Peyer's patch (tissue), 4 donors: ENCODE results near the gene GAL3ST3. TPM values are rescaled to one million over a fixed set of nuclear protein-coding genes. Genes with fewer than 3 reads are reported as not detected.
"Not testable (repeated sequence)": the region's sequence is repeated elsewhere in the genome, so short reads cannot be mapped to it uniquely, and the experiment has no call there.

Experiments
- DNase-seq, 3 donors: peaks; one replicate each; pipeline ENCODE4 v3.0.0-alpha.2; 2017 to 2019
- H3K27ac ChIP-seq, 4 donors: fragments of 200-600 bp; sonication (generic); one replicate each; pipeline ENCODE4 v1.5.1; 2016 to 2019
- H3K27me3 ChIP-seq, 2 donors: fragments of 200-600 bp; sonication (generic); one replicate each; pipeline ENCODE4 v1.5.1; 2019
- H3K36me3 ChIP-seq, 3 donors: fragments of 200-600 bp; sonication (generic); one replicate each; pipeline ENCODE4 v1.5.1; 2016 to 2019
- H3K4me1 ChIP-seq, 4 donors: fragments of 200-600 bp; sonication (generic); one replicate each; pipeline ENCODE4 v1.5.1; 2016 to 2019
- H3K4me3 ChIP-seq, 4 donors: fragments of 200-600 bp; sonication (generic); 1 replicate in 3 of 4; 2 replicates in 1 of 4; pipeline ENCODE4 v1.5.1; 2016 to 2019; ENCODE audit warnings: mild to moderate bottlenecking in 1 of 4
- H3K9me3 ChIP-seq, 4 donors: fragments of 200-600 bp; sonication (generic); one replicate each; pipeline ENCODE4 v1.5.1; 2016 to 2019; ENCODE audit warnings: mild to moderate bottlenecking in 1 of 4
- POLR2A ChIP-seq, 2 donors: fragments of 450-650 bp; IDR thresholded peaks; one replicate each; pipeline ENCODE4 v1.5.1; 2017; ENCODE audit warnings: antibody characterized with exemption in 2 of 2, mild to moderate bottlenecking in 2 of 2, moderate library complexity in 2 of 2
- total RNA-seq, 4 donors: library from RNA; depleted of rRNA; stranded (reverse); fragments of >200 nt; gene quantifications; one replicate each; pipeline ENCODE4 v1.1.0, GENCODE V29; 2016
- TF ChIP-seq, protein P1 (sequence below), 6 experiments: fragments of 450-650 bp in 4 of 6; fragments of 200-600 bp in 2 of 6; sonication (generic) in 1 of 6; IDR thresholded peaks; one replicate each; pipeline ENCODE4 v1.5.1; 2017 to 2019; ENCODE audit warnings: antibody characterized with exemption in 6 of 6, mild to moderate bottlenecking in 3 of 6, moderate library complexity in 1 of 6

Gene GAL3ST3
- not detected for total RNA-seq

GRCh38 chr11:66048547-66049323, at the start of gene GAL3ST3:
Gene GAL3ST3 (minus strand): TSS chr11:66049161. CDS start chr11:66045415, 3,746 bp downstream.
- Histone ChIP-seq H3K27ac (no peak within 1 kb of the TSS), H3K9me3 (no peaks in the 10 kb centered on the region), H3K36me3 (no peaks in the 10 kb centered on the region), H3K4me3 (no peak within 1 kb of the TSS), H3K4me1 (peaks cover 0 to 17% (median 10%) of the 10 kb centered on the region in 4 donors), H3K27me3 (no peaks in the 10 kb centered on the region)
- no peak for TF ChIP-seq POLR2A (IDR thresholded peaks at IDR 0.05)
- TF ChIP-seq, protein P1, sequence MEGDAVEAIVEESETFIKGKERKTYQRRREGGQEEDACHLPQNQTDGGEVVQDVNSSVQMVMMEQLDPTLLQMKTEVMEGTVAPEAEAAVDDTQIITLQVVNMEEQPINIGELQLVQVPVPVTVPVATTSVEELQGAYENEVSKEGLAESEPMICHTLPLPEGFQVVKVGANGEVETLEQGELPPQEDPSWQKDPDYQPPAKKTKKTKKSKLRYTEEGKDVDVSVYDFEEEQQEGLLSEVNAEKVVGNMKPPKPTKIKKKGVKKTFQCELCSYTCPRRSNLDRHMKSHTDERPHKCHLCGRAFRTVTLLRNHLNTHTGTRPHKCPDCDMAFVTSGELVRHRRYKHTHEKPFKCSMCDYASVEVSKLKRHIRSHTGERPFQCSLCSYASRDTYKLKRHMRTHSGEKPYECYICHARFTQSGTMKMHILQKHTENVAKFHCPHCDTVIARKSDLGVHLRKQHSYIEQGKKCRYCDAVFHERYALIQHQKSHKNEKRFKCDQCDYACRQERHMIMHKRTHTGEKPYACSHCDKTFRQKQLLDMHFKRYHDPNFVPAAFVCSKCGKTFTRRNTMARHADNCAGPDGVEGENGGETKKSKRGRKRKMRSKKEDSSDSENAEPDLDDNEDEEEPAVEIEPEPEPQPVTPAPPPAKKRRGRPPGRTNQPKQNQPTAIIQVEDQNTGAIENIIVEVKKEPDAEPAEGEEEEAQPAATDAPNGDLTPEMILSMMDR (IDR thresholded peaks at IDR 0.05): no peak
- no peak for DNase-seq

- H3K36me3 ChIP-seq: not testable (repeated sequence)
Observed at GRCh38 chr11:66092125-66092524, 43.2 kb upstream of the GAL3ST3 start.

DNA sequence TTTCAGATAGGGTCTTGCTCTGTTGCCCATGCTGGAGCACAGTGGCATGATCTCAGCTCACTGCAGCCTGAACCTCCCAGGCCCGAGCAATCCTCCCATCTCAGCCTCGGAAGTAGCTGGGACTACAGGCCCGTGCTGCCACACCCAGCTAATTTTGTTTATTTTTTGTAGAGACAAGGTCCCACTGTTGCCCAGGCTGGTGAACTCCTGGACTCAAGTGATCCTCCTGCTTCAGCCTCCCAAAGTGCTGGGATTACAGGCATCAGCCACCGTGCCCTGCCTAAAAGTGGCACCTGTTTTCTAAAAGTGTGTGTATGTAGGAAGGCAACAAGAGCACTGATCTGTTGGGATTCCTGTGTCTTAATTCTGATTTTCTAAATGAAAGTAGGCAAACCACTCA, 41.3 kb upstream of the GAL3ST3 start:
- Histone ChIP-seq H3K27me3 (no peaks in the 10 kb centered on the region), H3K4me1 (no peaks in the 10 kb centered on the region), H3K4me3 (no peak overlapping the region), H3K36me3 (no peaks in the 10 kb centered on the region), H3K27ac (no peak overlapping the region), H3K9me3 (no peaks in the 10 kb centered on the region)
- TF ChIP-seq POLR2A (IDR thresholded peaks at IDR 0.05): no peak
- TF ChIP-seq, protein P1 (IDR thresholded peaks at IDR 0.05): no peak
- DNase-seq: no peak

More at GRCh38 chr11:66092125-66092524, 43.2 kb upstream of the GAL3ST3 start:
- H3K4me3 ChIP-seq, H3K27ac ChIP-seq, H3K27me3 ChIP-seq, H3K4me1 ChIP-seq, DNase-seq, H3K9me3 ChIP-seq: not testable (repeated sequence)

GRCh38 chr11:66089067-66089466, 40.1 kb upstream of the GAL3ST3 start:
- TF ChIP-seq, protein P1 (IDR thresholded peaks at IDR 0.05): no peak
- TF ChIP-seq POLR2A (IDR thresholded peaks at IDR 0.05): no peak
- H3K4me3 ChIP-seq: no peak overlapping the region
- H3K4me1 ChIP-seq: peaks cover 0 to 2% (median under 1%) of the 10 kb centered on the region in 4 donors
- no peaks in the 10 kb centered on the region for H3K9me3 ChIP-seq
- H3K27me3 ChIP-seq: no peaks in the 10 kb centered on the region
- no peaks in the 10 kb centered on the region for H3K36me3 ChIP-seq
- no peak for DNase-seq
- H3K27ac ChIP-seq: no peak overlapping the region

- Histone ChIP-seq H3K36me3 (no peaks in the 10 kb centered on the region), H3K27ac (peak overlapping the region in 1 of 4 donors; percentile 46), H3K9me3 (no peaks in the 10 kb centered on the region), H3K27me3 (no peaks in the 10 kb centered on the region), H3K4me3 (no peak overlapping the region), H3K4me1 (peaks cover 0 to 20% (median 8%) of the 10 kb centered on the region in 4 donors)
- DNase-seq: peak in 1 of 3 donors; percentile 15
- TF ChIP-seq, protein P1 (IDR thresholded peaks at IDR 0.05): no peak
- no peak for TF ChIP-seq POLR2A (IDR thresholded peaks at IDR 0.05)
Observed at GRCh38 chr11:66087148-66087908, 38.4 kb upstream of the GAL3ST3 start.
